OCI-LY7 (cell line): ENCODE data around the gene MYO1B. TPM values are rescaled to one million over a fixed set of nuclear protein-coding genes. Genes with fewer than 3 reads are reported as not detected.

Source experiments
- BruUV-seq: library from RNA; stranded (reverse); fragments of 400-500 nt; replicated peaks from 2 replicates; lab custom pipeline; 2021; lab: Mats Ljungman, UMichigan
- CTCF ChIA-PET: fragments of 300-600 bp; sonication (Branson Sonifier 250); formaldehyde crosslinking; loops from one replicate; lab custom pipeline; 2022; ENCODE audit warnings: antibody characterized with exemption; ENCODE audit not compliant: unreplicated experiment; lab: Charles Lee
- POLR2A ChIA-PET: fragments of 300-600 bp; sonication (Branson Sonifier 250); formaldehyde crosslinking; loops from one replicate; lab custom pipeline; 2022; ENCODE audit warnings: antibody characterized with exemption; lab: Charles Lee
- DNase-seq: peaks from one replicate; pipeline ENCODE4 v3.0.0-alpha.2; 2015; ENCODE audit warnings: low spot score
- H2AFZ ChIP-seq: fragments of 200-600 bp; sonication (generic), shearing (Covaris generic); 2 replicates; pipeline ENCODE4 v1.6.1; 2014; ENCODE audit warnings: mild to moderate bottlenecking, antibody characterized with exemption, low read length, moderate library complexity
- H3K27ac ChIP-seq: fragments of 200-600 bp; sonication (generic); 2 replicates; pipeline ENCODE4 v1.5.1; 2014; ENCODE audit warnings: mixed run types, low read depth, mild to moderate bottlenecking, moderate library complexity, low read length, inconsistent platforms; ENCODE audit not compliant: poor library complexity, severe bottlenecking
- H3K36me3 ChIP-seq: fragments of 200-600 bp; sonication (generic); 2 replicates; pipeline ENCODE4 v1.6.1; 2014; ENCODE audit warnings: mild to moderate bottlenecking, antibody characterized with exemption, low read length, moderate library complexity, mixed read lengths; ENCODE audit not compliant: insufficient read depth
- H3K4me1 ChIP-seq: fragments of 200-600 bp; sonication (generic); 2 replicates; pipeline ENCODE4 v1.5.1; 2014; ENCODE audit warnings: mild to moderate bottlenecking, low read length; ENCODE audit not compliant: insufficient read depth, poor library complexity, severe bottlenecking
- H3K4me2 ChIP-seq: fragments of 200-600 bp; sonication (generic); 2 replicates; pipeline ENCODE4 v1.6.1; 2014; ENCODE audit warnings: mild to moderate bottlenecking, low read length
- H3K4me3 ChIP-seq: fragments of 200-600 bp; sonication (generic); 2 replicates; pipeline ENCODE4 v1.5.1; 2014; ENCODE audit warnings: mild to moderate bottlenecking, low read depth, low read length; ENCODE audit not compliant: poor library complexity, severe bottlenecking
- H3K79me2 ChIP-seq: fragments of 200-600 bp; sonication (generic); 2 replicates; pipeline ENCODE4 v1.6.1; 2016; ENCODE audit warnings: low read depth, mild to moderate bottlenecking, low read length, moderate library complexity, mixed read lengths; ENCODE audit not compliant: insufficient read depth
- H3K9me2 ChIP-seq: fragments of 200-600 bp; sonication (generic); 2 replicates; pipeline ENCODE4 v1.6.1; 2016; ENCODE audit warnings: mild to moderate bottlenecking, low read length, mixed read lengths; ENCODE audit not compliant: insufficient read depth
- H3K9me3 ChIP-seq: fragments of 200-600 bp; sonication (generic); 2 replicates; pipeline ENCODE4 v1.6.1; 2014; ENCODE audit warnings: mild to moderate bottlenecking, mixed run types, low read length, mixed read lengths
- H4K20me1 ChIP-seq: fragments of 200-600 bp; sonication (generic); 2 replicates; pipeline ENCODE4 v1.6.1; 2014; ENCODE audit warnings: mild to moderate bottlenecking, antibody characterized with exemption, low read length, moderate library complexity, mixed read lengths; ENCODE audit not compliant: insufficient read depth
- CTCF ChIP-seq: fragments of 200-600 bp; sonication (generic); conservative IDR thresholded peaks from 2 replicates; pipeline ENCODE4 v1.5.1; 2014; ENCODE audit warnings: mild to moderate bottlenecking, antibody characterized with exemption, low read length, moderate library complexity, mixed read lengths
- EZH2phosphoT487 ChIP-seq: fragments of 200-600 bp; sonication (generic); IDR thresholded peaks from 2 replicates; pipeline ENCODE4 v1.6.1; 2018; ENCODE audit warnings: low read depth, borderline replicate concordance, mild to moderate bottlenecking, mixed run types, antibody characterized with exemption, low read length, moderate library complexity, mixed read lengths
- intact Hi-C: fragments of 100-400 bp; cut with micrococcal nuclease; formaldehyde crosslinking; loops from one replicate; pipeline ENCODE4 v1.10.0; 2022; ENCODE audit not compliant: unreplicated experiment
- total RNA-seq, 2 experiments: library from RNA; depleted of rRNA in 1 of 2; stranded (reverse); fragments of >200 nt in 1 of 2; shearing (Covaris generic) in 1 of 2; gene quantifications; 2 replicates each; pipeline ENCODE4 v1.2.3, GENCODE V29; 2014 to 2022

MYO1B gene
- total RNA-seq, 2 experiments from 2014 or later = not detected

GRCh38 chr2:191322828-191323506 is 77.8 kb downstream of the MYO1B start:
- DNase-seq = no peak
- no peak overlapping the region for H3K4me2 ChIP-seq
- intact Hi-C loops = no loop called here
- BruUV-seq = no TSS peak
- ChIA-PET CTCF (no interaction called here), POLR2A (no interaction called here)
- no peak overlapping the region for H3K4me3 ChIP-seq
- no peaks in the 10 kb centered on the region for H3K36me3 ChIP-seq
- H3K27ac ChIP-seq = no peak overlapping the region
- H2AFZ ChIP-seq = no peak overlapping the region
- TF ChIP-seq EZH2phosphoT487 (no peak), CTCF (no peak)
- no peaks in the 10 kb centered on the region for H3K79me2 ChIP-seq
- H3K4me1 ChIP-seq = no peaks in the 10 kb centered on the region
- H3K9me3 ChIP-seq = no peaks in the 10 kb centered on the region
- H4K20me1 ChIP-seq = no peaks in the 10 kb centered on the region
- H3K9me2 ChIP-seq = no peaks in the 10 kb centered on the region

- Histone ChIP-seq H3K4me2 (no peak overlapping the region), H3K4me1 (no peaks in the 10 kb centered on the region), H3K36me3 (no peaks in the 10 kb centered on the region), H3K9me2 (no peaks in the 10 kb centered on the region), H3K79me2 (no peaks in the 10 kb centered on the region), H3K9me3 (no peaks in the 10 kb centered on the region), H4K20me1 (no peaks in the 10 kb centered on the region), H3K27ac (no peak overlapping the region), H2AFZ (no peak overlapping the region), H3K4me3 (no peak overlapping the region)
- TF ChIP-seq CTCF = no peak
- no TSS peak for BruUV-seq
- intact Hi-C loops = no loop called here
- ChIA-PET POLR2A (interaction anchor here (0.6 to 0.9 kb wide), 3 partner anchors 10 to 169 kb away, joined by 3 read pairs; no protein-coding TSS in a partner anchor), CTCF (no interaction called here)
- no peak for DNase-seq
These were observed 80.6 kb downstream of the MYO1B start for GRCh38 chr2:191325651-191326365.

GRCh38 chr2:191327484-191327883 is 82.3 kb downstream of the MYO1B start:
- CTCF ChIA-PET = no interaction called here

More at GRCh38 chr2:191327484-191327883, 82.3 kb downstream of the MYO1B start:
- Histone ChIP-seq H4K20me1 (no peaks in the 10 kb centered on the region), H3K9me3 (no peaks in the 10 kb centered on the region), H3K4me2 (no peak overlapping the region), H3K9me2 (no peaks in the 10 kb centered on the region), H3K4me3 (no peak overlapping the region), H3K79me2 (no peaks in the 10 kb centered on the region), H2AFZ (no peak overlapping the region), H3K4me1 (no peaks in the 10 kb centered on the region), H3K36me3 (no peaks in the 10 kb centered on the region), H3K27ac (no peak overlapping the region)
- no peak for DNase-seq
- no TSS peak for BruUV-seq
- no peak for TF ChIP-seq CTCF
- TF ChIP-seq EZH2phosphoT487 = no peak
- intact Hi-C loops = no loop called here
- POLR2A ChIA-PET = no interaction called here
